NCI-H2227 (cell line): Measurements from ENCODE around the gene MAP6.

Experiments
- DNase-seq: peaks from one replicate; lab custom pipeline; 2025; ENCODE audit not compliant: unreplicated experiment; lab: John Stamatoyannopoulos, UW

MAP6 gene

GRCh38 chr11:75554258-75555022, 114.4 kb downstream of the MAP6 start:
- peak; percentile 94 for DNase-seq

GRCh38 chr11:75553889-75554257, 115.0 kb downstream of the MAP6 start:
- no peak for DNase-seq

GRCh38 chr11:75553182-75553581, 115.7 kb downstream of the MAP6 start:
- DNase-seq, result no peak

GRCh38 chr11:75549370-75549958, 119.4 kb downstream of the MAP6 start:
- no peak for DNase-seq

GRCh38 chr11:75548595-75549272, 120.1 kb downstream of the MAP6 start:
- DNase-seq, result no peak

- peak; percentile 86 for DNase-seq
Measured at GRCh38 chr11:75547617-75548058, 121.2 kb downstream of the MAP6 start.

GRCh38 chr11:75547177-75547576, 121.7 kb downstream of the MAP6 start:
- no peak for DNase-seq

GRCh38 chr11:75543806-75544205, 125.0 kb downstream of the MAP6 start:
- no peak for DNase-seq

- no peak for DNase-seq
Measured at GRCh38 chr11:75542088-75542438, 126.8 kb downstream of the MAP6 start.

- DNase-seq, result no peak
Measured at GRCh38 chr11:75541193-75542087, 127.4 kb downstream of the MAP6 start.

GRCh38 chr11:75539459-75540334, 129.1 kb downstream of the MAP6 start:
- DNase-seq, result no peak

- no peak for DNase-seq
Measured at GRCh38 chr11:75538150-75538942, 130.5 kb downstream of the MAP6 start.

- DNase-seq, result no peak
Measured at GRCh38 chr11:75537740-75538139, 131.1 kb downstream of the MAP6 start.
